Myocyte (in vitro differentiated cells): ENCODE results near the gene RET. TPM values are rescaled to one million over a fixed set of nuclear protein-coding genes. Genes with fewer than 3 reads are reported as not detected.

Experiments used
- DNase-seq: peaks from one replicate; pipeline ENCODE4 v3.0.0-alpha.2; 2012; ENCODE audit warnings: low read depth
- total RNA-seq: library from RNA; depleted of rRNA; stranded (reverse); fragments of >200 nt; gene quantifications from 2 replicates; pipeline ENCODE4 v1.2.3, GENCODE V29; 2014

RET gene
- total RNA-seq, 1 donor from 2014 or later, result 0.08 TPM

DNA sequence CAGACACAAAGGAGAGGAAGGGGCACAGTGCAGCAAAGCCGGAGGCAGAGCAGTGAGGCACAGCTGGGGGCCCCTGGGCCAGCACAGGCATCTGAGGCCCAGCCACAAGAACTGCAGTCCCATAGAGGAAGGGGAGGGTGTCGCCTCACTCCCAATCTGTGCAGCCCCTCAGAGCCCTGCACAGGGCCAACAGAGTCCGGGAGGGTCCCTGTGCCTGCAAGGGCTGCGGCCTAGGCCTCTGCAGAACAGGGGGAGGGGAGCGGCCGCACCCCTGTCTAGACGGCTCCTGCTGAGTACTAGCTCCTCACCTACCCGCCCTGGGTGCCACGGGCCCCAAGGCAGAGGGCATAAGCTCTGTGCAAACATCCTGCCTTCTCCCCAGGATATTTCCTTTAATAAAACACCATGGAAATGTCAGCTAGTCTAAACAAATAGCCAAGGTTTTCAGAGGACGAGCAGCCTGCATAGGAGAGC, 32.4 kb upstream of the RET start:
- no peak for DNase-seq

DNA sequence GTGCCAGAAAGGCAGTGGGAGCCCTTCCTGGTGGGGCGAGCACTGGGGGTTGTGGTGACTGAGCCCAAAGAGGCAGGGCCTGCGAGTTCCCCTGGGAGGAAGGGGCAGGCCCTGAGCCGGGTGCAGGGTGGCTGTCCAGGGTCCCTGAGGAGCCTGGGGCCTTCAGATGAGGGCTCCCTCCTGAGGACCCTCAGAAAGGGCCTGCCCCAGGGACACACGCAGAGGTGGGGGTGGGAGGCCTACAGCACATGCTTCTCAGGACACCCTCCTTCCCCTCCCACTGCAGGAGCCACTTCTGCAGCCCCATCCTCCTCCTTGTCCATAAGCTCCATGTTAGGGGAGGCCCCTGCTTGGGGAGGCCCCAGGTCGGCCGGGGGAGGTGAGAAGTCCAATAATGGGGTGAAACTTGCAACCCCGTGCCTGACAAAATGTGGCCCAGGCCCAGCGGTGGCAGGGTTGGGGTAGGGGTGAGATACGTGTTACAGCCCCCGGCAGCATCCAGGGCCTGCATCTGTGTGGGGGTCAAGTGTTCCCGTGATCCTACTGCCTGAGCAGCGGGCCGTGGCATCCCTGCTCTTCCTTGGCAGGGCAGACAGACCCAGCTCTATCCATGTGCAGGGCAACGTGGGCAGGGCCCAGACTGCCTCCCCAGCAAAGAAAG, 31.8 kb upstream of the RET start:
- DNase-seq, result no peak

DNA sequence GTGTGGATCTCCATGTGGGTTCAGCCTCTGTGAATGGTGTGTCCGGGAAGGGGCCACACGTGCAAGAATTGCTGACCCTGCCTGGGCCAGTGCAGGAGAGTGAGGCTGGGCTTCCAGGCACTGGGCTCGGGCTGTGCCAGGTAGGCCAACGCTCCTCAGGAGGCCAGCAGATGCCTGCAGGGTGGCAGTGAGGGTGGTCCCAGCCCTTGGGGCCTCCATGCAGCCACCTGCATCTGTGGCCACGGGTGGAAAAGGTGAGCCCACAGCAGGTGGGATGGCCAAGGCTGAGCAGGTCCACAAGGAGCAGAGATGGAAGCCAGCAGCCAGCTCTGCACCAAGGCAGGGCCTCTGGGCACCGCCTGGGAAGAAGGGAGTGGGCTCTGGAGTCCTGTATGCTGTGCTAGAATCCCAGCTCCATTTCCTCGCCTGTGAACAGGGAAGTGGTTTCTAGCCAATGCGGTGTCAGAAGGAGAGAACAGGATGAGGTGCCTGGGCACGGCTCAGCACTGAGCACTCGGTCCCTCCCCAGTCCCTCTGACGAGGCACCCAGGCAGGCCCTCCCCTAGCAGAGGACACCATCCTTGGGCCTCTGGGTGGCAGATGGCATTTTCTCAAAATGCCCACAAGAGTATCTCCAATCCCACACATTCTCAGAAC, 31.1 kb upstream of the RET start:
- no peak for DNase-seq

DNA sequence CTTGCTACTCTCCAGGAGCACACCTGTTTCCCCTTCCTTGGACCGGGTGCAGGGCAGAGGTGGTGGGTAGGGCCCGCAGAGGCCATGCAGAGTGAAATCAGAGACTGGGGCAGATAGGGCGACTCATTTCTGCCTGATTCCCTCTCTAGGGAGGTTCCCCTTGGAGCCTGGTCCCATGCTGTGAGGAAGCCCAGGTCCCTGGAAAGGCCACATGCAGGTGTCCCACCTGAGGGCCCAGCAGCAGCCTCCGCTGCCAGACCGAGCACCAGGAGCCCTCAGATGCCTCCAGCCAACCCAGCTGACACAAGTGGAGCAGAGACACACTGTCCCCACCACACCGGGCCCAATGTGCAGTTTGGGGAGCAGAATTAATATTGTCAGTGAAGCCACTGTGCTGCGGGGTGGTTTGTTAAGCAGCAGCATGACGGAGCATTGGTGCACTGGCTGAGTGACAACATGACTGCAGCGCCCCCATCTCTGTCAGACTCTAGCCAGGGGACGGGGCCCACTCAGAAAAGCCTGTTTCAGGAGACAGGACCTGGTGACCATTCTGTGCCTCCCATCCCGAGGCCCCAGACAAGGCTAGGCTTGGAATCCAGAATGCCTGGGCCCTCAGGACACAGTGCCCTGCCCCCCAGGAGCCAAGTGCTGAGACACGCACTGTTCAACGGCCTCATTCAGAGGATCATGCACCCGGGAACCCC, 30.4 kb upstream of the RET start:
- no peak for DNase-seq

DNA sequence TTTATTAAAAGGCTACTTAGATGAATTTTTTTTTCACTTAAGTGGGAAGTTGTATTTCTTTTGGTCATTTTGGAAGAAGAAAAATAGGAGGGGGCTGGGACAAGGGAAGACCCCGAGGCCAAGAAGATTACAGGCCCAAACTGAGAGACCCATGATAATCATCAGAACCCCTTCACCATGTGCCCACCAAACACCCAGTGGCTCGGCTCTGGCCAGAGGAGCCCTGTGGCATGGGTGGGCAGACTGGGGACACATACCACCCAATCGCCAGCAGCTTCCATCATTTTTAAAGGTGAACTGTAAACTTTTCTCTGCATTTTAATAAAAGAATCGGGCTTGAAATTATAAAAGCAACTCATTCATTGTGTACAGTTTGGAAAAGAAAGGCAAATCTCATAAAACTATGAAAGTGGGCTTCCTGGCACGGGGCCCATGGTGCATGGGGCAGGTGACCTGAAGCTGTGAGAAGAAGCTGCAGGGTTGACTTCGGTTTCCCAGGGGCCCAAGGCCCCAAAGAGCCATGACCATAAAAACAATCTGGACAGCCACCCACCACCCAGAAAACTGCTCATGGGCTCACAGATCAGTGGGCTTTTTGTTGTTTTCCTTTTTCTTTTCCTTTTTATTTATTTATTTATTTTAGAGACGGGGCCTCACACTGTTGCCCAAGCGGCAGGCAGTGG, 29.4 kb upstream of the RET start:
- DNase-seq, result no peak

DNA sequence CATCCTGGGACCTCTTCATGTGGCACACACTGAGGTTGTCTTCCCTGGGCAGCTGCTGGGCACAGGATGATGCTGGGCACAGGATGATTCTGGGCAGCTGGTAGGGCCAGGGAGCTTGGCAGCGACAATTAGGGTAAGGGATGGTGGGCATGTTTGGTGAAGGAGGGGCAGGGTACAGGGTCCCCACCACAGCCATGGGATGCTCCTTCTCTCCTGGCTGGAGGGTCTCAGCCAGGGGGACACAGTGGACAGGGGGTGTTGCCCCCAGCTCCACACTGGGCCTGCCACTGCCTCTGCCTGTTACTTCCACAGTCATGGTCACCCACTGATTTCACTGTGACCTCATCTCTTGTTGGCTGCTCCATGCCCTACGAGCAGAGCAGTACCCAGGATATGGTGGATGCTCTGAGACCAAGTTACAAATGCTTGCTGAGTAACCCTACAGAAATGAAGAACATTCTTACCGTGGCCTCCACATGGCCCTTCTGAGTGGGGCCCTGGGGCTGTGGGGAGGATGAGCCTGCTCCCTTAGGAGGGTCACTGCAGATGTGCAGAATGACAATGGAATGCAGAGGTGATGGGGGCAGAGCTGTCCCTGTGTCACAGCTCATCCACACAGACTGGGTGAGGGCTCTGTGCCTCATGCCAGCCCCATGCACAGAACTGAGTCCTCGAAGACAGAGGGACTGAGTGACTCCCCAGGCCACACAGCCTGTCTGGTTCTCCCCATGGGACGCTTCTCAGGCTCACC, 28.4 kb upstream of the RET start:
- DNase-seq, result no peak

DNA sequence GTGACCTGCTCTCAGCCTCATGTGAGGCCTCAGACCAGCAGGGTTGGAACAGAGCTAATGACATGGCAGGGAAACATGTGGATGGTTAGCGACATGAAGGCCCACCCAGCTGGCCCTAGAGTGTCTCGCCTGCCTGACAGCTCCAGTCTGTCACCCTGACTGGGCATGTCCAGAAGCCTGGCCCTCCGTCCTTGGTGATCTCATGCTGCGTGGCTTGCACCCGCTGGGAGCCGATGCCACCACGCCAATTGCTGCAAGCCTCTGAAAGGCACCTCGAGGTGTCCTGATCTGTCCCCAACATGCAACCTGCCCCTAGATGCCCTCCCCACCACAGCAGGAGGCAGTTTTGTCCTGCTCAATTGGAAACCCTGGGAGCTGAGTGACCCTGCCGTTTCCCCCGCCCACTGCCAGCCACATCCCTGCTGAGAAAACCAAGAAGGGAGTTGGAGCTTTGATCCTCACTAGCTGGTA, 27.8 kb upstream of the RET start:
- no peak for DNase-seq

DNA sequence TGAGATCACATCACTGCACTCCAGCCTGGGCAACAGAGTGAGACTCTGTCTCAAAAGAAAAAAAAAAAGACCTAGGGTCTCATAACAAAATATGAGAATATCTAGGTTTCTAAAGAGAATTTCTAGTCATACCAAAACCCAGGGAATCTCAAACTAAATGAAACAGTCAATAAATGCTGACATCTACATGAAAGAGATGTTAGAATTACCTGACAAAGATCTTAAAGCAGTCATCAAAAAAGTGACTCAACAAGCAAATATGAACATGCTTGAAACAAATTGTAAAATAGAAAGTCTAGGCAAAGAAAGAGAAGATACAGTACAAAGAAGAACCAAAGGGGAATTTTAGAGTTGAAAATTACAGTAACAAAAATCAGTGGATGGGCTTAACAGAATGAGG, 26.9 kb upstream of the RET start:
- no peak for DNase-seq

DNA sequence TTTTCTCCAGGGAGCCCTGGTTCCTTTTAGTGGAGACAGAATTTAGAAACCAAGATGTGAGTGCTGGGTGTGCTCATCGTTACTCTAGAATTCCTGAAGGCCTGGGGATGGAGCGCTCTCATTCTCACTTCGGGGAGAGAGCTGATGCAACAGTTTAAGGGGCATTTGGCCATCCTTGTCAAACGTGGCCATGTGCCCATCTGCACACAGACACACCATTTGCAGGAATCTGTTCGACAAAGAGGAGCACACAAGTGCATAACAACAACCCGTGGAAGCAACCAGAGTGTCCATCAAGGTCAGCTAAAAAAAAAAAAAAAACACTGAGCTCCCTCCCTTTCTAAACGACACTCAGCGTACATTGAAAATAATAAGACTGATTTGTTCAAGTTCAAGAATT, 23.0 kb upstream of the RET start:
- DNase-seq, result no peak

DNA sequence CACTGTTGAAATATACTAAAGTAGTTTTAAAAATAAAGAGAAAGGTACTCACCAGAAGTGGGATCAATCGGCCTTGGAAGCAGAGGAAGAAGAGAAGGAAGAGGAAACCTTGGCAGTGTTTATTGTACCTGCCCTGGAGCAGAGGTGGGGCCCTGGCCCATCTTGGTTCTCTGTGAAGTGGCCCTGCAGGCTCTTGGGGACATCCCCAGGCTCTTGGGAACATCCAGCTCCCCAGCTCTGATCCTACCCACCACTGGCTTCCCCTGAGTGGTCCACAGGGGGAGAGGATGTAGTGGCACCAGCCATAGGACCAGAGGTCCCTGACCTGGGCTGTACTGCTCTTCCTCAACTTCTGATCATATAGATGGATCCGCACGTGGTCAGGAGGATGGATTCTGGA, 22.3 kb upstream of the RET start:
- no peak for DNase-seq

DNA sequence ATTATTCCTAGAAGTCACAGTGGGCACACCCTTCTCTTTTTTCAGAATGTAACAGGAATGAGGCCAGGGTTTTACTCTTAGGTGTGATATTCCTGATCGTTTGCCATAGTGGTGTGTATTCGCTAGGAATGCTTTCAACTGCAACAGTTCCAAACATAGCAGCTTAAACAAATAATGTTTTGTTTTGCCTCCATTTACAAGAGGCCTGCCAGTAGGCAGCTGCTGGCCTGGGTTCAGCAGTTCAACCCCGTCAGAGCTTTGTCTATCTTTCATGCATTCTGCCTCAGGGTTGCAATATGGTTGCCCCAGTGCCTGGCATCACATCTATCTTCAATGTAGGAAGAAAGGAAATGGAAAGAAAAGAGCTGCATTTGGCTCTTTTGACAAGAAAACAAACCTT, 21.7 kb upstream of the RET start:
- no peak for DNase-seq

DNA sequence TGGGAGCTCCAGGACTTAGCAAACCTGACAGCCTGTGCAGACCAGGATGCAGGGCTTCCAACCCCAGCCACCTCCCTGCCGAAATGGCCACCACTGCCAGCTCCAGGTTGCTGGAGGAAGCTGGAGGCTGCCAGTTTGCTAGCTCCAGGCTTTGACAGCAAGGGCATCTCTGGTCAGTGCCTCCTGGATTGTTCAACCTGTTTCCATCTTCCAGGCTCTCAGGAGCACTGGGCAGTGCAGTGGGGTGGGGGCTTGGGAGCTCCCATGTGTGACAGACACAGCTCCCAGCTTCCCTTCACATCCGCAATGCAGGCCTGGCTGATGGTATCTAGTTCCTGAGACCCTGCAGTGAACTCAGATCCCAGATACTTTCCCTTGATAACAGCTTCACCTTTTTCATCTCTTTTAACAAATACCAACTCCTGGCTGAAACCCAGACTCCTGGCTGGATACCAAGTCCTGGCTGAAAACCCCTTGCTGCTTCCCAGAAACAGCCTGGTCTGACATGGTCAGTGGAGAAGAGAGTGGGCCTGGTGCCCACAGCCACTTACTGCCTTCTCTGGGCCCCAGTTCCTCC, 20.8 kb upstream of the RET start:
- no peak for DNase-seq

DNA sequence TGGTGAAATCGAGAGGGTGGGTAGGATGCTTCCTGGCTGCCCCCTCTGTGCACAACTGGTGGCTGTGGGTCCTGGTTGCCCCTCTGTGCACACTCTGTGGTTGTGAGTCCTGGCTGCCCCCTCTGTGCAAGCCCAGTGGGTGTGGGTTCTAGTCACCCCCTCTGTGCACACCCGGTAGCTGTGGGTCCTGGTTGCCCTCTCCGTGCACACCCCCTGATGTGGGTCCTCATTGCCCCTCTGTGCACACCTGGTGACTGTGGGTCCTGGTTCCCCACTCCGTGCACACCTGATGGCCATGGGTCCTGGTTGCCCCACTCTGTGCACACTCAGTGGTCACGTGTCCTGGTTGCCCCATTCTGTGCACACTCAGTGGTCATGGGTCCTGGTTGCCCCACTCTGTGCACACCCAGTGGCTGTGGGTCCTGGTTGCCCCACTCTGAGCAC, 20.3 kb upstream of the RET start:
- no peak for DNase-seq

DNA sequence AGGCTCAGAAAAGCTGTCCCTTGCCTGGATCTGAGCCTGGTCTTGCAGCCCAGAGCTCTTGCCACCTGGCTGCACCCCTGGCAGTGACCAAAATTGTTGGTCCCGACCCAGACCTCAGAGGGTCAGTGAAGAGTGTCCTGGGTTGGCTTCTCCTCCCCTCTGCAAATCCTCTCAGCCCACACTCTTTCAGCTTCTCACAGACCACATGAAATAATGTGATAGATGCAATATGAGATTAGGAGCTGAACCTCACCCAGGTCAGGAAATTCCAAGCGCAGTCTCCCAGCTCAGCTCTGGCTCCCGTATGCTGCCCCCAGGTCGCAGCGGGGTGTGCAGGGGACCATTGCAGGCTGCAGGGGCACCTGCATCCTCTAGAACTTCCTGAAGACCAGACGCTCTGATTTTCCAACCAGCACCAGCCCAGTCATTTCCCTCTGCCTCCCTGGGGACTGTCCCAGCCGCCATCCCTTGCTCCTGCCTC, 19.6 kb upstream of the RET start:
- DNase-seq, result no peak

DNA sequence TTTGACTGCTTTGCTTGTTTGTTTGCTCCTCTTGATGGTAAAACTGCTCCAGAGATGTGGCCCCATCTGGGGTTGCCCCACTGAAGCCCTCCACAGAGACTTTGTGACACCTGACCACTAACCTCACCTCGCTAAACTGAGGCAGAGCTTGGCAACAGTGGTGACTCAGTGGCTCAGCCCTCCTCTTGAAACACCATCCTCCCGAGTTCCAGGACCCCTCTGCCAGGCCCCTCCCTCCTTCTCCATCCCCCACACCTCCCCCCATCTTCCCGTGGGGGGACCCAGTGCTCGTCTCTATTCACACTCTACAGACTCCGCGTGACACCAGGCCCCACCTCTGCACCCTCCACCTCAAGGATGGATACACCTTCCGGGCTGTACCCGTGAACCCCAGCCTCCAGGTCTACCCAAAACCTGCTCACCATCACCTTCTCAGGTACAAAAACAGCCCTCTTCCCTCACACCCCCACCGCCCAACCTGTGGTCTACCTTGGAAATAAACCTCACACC, 19.0 kb upstream of the RET start:
- DNase-seq, result no peak

DNA sequence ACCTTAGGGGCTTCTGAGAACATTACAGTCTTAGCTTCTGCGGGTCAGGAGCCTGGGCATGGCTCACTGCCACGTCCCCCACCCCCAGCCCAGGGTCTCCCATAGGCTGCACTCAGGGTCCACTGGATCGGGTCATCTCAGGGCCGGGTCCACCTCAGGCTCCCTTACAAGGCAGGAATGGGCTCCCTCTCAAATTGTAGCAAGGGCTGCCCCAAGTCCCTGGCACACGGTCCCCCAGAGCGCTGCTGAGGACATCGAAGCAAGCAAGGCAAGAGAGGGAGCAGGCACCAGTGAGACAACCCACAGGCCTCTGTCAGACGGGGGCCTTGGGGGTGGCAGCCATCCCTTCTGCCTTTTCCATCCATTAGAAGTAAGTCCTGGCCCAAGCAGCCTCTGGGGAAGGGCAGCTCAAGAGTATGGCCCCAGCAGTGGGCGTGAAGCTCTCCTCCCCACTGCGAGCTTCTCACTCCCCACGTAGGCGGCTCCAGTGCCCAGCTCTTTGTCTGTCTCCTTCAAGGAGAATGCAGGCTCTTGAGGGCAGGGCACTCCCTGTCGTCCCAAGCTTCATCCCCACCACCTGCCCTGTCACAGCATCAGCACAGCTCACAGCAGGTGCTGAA, 18.0 kb upstream of the RET start:
- no peak for DNase-seq

DNA sequence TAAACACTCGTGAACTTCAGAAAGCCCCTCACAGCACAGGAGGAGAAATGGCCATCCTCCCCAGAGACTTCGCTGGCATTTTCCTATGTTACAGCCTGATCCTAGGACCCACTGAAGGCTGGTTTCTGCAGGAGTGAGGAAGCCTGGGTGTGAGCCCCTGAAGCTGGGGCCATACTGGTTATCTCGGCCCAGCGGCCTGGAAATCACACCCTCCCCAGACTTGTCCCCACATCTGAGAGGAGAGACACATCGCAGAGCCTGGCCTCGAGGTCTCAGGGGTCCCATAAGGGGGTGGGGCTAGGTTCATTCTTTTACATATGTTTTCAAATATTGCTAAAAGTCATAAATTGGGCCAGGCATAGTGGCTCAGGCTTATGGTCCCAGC, 17.5 kb upstream of the RET start:
- DNase-seq, result no peak

DNA sequence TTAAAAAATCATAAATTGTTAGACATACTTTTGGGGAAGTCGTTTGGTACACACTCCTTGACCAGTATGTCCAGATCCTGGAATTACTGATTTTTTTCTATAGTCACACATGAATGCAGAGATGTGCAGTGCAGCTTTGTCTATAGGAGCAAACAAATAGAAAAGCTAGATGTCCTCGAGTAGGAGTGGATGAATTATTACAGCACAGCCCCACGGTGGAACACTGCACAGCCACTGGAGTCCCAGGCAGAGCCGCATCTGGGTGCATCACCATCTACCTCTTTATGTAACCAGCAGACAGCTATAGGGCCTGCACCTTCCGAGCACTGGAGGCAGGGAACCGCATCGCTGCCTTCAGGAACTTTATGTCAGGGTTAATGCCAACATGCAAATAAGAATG, 17.0 kb upstream of the RET start:
- DNase-seq, result no peak

DNA sequence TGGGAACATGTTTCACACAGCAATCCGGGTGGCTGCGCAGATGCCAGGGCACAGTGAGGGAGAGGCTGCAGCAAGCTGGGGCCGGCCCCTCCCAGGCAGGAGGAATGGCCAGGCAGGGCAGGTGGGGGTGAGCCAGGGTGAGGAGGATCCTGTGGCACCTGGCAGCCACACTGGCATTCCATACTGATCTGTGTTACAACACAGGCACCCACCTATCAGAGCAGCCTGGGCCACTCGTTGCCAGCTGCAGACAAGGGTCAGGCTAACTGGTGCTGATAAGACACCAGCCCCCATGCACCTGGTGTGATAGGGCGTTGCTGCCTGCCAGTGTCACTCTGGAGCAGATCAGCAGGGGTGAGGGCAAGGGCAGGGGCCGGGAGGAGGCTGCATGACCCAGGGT, 16.6 kb upstream of the RET start:
- DNase-seq, result no peak

DNA sequence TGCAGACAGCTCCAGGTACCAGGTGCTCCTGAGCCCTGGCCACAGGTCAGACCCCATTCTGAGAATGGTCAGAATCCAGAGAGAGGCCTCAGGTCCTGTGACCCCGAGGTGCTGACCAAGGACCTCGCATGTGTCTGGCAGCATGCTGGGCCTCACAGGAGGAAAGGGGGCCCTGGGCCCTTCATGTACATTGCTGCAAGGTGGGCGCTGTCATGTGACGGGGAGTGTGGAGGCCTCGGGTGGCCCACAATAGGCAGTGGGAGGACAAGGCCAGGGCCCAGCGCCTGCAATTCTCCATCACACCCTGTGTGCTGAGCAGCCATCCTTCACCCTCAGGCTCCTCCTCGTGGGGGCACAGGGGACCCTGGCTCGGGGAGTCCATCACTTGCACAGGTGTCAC, 15.5 kb upstream of the RET start:
- DNase-seq, result no peak
